DND-41 (cell line): Measurements from ENCODE around the gene LDB2.

Source experiments
- EZH2 ChIP-seq: IDR thresholded peaks from 3 replicates; pipeline ENCODE4 v1.6.1; 2012; ENCODE audit warnings: borderline replicate concordance, low read depth, mild to moderate bottlenecking, moderate library complexity, low read length, inconsistent platforms; ENCODE audit not compliant: severe bottlenecking
- TF ChIP-seq, protein P1 (sequence below): IDR thresholded peaks from 2 replicates; pipeline ENCODE4 v1.5.1; 2012; ENCODE audit warnings: borderline replicate concordance, low read length, moderate library complexity, mild to moderate bottlenecking; ENCODE audit not compliant: poor library complexity, severe bottlenecking; ENCODE audit errors: extremely low read depth

DNA sequence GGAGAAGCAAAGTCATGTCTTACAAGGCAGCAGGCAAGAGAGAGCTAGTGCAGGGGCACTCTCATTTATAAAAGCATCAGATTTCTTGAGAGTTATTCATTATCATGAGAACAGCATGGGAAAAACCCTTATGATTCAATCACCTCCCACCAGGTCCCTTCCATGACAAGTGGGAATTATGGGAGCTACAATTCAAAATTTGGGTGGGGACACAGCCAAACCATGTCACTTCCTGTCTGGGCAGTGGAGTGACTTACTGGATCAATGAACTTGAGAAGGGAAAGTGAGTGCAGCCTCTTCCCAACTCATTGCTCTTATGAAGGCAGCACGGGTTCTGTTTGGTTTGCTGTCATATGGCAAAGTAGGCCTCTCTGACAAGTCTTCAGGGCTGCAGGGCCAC lies 410.4 kb downstream of the LDB2 start:
- TF ChIP-seq, protein P1, sequence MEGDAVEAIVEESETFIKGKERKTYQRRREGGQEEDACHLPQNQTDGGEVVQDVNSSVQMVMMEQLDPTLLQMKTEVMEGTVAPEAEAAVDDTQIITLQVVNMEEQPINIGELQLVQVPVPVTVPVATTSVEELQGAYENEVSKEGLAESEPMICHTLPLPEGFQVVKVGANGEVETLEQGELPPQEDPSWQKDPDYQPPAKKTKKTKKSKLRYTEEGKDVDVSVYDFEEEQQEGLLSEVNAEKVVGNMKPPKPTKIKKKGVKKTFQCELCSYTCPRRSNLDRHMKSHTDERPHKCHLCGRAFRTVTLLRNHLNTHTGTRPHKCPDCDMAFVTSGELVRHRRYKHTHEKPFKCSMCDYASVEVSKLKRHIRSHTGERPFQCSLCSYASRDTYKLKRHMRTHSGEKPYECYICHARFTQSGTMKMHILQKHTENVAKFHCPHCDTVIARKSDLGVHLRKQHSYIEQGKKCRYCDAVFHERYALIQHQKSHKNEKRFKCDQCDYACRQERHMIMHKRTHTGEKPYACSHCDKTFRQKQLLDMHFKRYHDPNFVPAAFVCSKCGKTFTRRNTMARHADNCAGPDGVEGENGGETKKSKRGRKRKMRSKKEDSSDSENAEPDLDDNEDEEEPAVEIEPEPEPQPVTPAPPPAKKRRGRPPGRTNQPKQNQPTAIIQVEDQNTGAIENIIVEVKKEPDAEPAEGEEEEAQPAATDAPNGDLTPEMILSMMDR = no peak
- TF ChIP-seq EZH2 = no peak
